K562 (cell line): Measurements from ENCODE around the gene OR6K2. TPM values are rescaled to one million over a fixed set of nuclear protein-coding genes. Genes with fewer than 3 reads are reported as not detected.

Source experiments
- ARHGAP35 ChIP-seq: fragments of 450-650 bp; IDR thresholded peaks from 2 replicates; pipeline ENCODE4 v1.6.1; 2018; ENCODE audit not compliant: partially characterized antibody
- ARID1B ChIP-seq: fragments of 450-650 bp; IDR thresholded peaks from 2 replicates; pipeline ENCODE4 v1.6.1; 2016; ENCODE audit warnings: antibody characterized with exemption, mild to moderate bottlenecking, inconsistent platforms
- FOSL1 ChIP-seq: fragments of 200-800 bp; sonication (Bioruptor generic); conservative IDR thresholded peaks from 2 replicates; pipeline ENCODE4 v1.6.1; 2016; ENCODE audit warnings: missing genetic modification characterization, missing compliant biosample characterization
- HDAC1 ChIP-seq, 2 experiments: fragments of 450-650 bp; IDR thresholded peaks; 2 replicates each; pipeline ENCODE4 v1.6.1; 2016 to 2017; ENCODE audit warnings: inconsistent platforms in 1 of 2, mild to moderate bottlenecking in 1 of 2, moderate library complexity in 1 of 2
- NCOR1 ChIP-seq: fragments of 450-650 bp; IDR thresholded peaks from 2 replicates; pipeline ENCODE4 v1.6.1; 2016; ENCODE audit warnings: mild to moderate bottlenecking, moderate library complexity
- PHF20 ChIP-seq: fragments of 450-650 bp; IDR thresholded peaks from 2 replicates; pipeline ENCODE4 v1.6.1; 2018; ENCODE audit not compliant: partially characterized antibody
- POLR2AphosphoS5 ChIP-seq: IDR thresholded peaks from 2 replicates; pipeline ENCODE4 v1.6.1; 2011; ENCODE audit warnings: mild to moderate bottlenecking, low read depth, low read length, moderate library complexity; ENCODE audit not compliant: control insufficient read depth, insufficient read depth
- RCOR1 ChIP-seq, 2 experiments: IDR thresholded peaks; 2 replicates each; pipeline ENCODE4 v1.6.1; 2012; ENCODE audit warnings: low read depth in 2 of 2, low read length in 2 of 2, borderline replicate concordance in 1 of 2, improper control_type of control experiment in 1 of 2
- SMAD2 ChIP-seq: fragments of 150-350 bp; IDR thresholded peaks from 2 replicates; pipeline ENCODE4 v1.6.1; 2014; ENCODE audit warnings: low read depth, mild to moderate bottlenecking, low read length
- SOX6 ChIP-seq: fragments of 450-650 bp; IDR thresholded peaks from 2 replicates; pipeline ENCODE4 v1.6.1; 2014; ENCODE audit warnings: mild to moderate bottlenecking
- STAT5A ChIP-seq: IDR thresholded peaks from 2 replicates; pipeline ENCODE4 v1.6.1; 2012; ENCODE audit warnings: low read length, inconsistent platforms, borderline replicate concordance
- SUPT5H ChIP-seq: fragments of 450-650 bp; IDR thresholded peaks from 2 replicates; pipeline ENCODE4 v1.6.1; 2016
- TCF3 ChIP-seq: sonication (generic); formaldehyde crosslinking; IDR thresholded peaks from 2 replicates; pipeline ENCODE4 v1.4.0; 2020; ENCODE audit warnings: mild to moderate bottlenecking, missing genetic modification reagents
- TEAD1 ChIP-seq, 2 experiments: fragments of 450-650 bp in 1 of 2; sonication (generic) in 1 of 2; formaldehyde crosslinking; IDR thresholded peaks; 2 replicates each; pipeline versions ENCODE4 v1.4.0 to v1.8.0; 2020 to 2022; ENCODE audit warnings: mild to moderate bottlenecking in 2 of 2, missing genetic modification reagents in 1 of 2
- ZNF766 ChIP-seq: fragments of 200-800 bp; sonication (Bioruptor generic); conservative IDR thresholded peaks from 2 replicates; pipeline ENCODE4 v1.6.1; 2016; ENCODE audit warnings: missing genetic modification characterization, missing compliant biosample characterization
- polyA plus RNA-seq, 8 experiments: library from polyadenylated mRNA; depleted of rRNA in 4 of 8; stranded (reverse) in 5 of 8; unstranded in 3 of 8; fragments of >200 nt; fragmentation: Nextera tagmentation in 2 of 8; fragmentation: Illumina TruSeq in 1 of 8; extraction: Ambion mirVana in 2 of 8; extraction: Trizol in 1 of 8; gene quantifications; 2 replicates each; pipeline versions ENCODE4 v1.2.1 to v1.2.3, GENCODE V29; 2011 to 2014; ENCODE audit warnings: inconsistent platforms in 1 of 8, missing spikeins in 1 of 8
- total RNA-seq, 7 experiments: library from RNA; depleted of rRNA in 6 of 7; stranded (reverse); fragments of >200 nt in 6 of 7; fragmentation: Illumina TruSeq in 2 of 7; extraction: Trizol in 2 of 7; gene quantifications; 2 replicates each; pipeline versions ENCODE4 v1.2.1 to v1.2.3, GENCODE V29; 2011 to 2021; ENCODE audit warnings: low replicate concordance in 1 of 7
- TF ChIP-seq, protein P1 (sequence below): sonication (generic); formaldehyde crosslinking; IDR thresholded peaks from 2 replicates; pipeline ENCODE4 v1.8.0; 2022; ENCODE audit warnings: mild to moderate bottlenecking, missing genetic modification reagents
- TF ChIP-seq, protein P2 (sequence below): fragments of 250-450 bp; sonication (Bioruptor Pico); IDR thresholded peaks from 2 replicates; pipeline ENCODE4 v1.5.0; 2021; ENCODE audit warnings: mild to moderate bottlenecking, moderate library complexity
- TF ChIP-seq, protein P3 (sequence below): fragments of 250-450 bp; sonication (Bioruptor Pico); IDR thresholded peaks from 2 replicates; pipeline ENCODE4 v1.4.0; 2020; ENCODE audit warnings: mild to moderate bottlenecking
- TF ChIP-seq, protein P4 (sequence below): fragments of 250-450 bp; sonication (Bioruptor Pico); IDR thresholded peaks from 2 replicates; pipeline ENCODE4 v1.8.0; 2021; ENCODE audit warnings: mild to moderate bottlenecking, moderate library complexity

OR6K2 gene
- total and polyA plus RNA-seq, 9 of the 15 experiments (the other 6 are each of a cell fraction or from before 2014, with no cell fraction given), result not detected

DNA sequence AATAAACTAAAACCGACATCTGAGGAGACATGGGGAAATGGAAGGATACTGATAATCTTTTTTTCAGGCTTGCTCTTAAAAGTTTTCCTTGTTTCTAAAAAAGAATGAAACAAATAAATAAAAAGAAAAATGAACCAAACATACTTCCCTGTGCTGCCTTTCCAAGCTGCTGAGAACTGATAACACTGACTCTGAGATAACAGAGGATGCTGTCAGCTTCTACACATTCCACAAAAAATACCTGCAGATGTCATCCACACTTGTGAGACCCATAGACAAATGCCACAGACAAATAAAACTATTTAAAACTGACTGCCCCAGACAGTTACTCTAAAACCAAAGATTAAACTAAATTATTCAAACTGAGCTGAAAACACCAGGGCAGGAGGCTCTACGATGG is 32.1 kb upstream of the OR6K2 start (continued):
- TF ChIP-seq HDAC1 (IDR thresholded peaks at IDR 0.05), result peak in 1 of 2 experiments; percentile 26; a peak in 1 of 4 replicates
- no peak for TF ChIP-seq SUPT5H
- no peak for TF ChIP-seq ARHGAP35
- TF ChIP-seq TEAD1 (CRISPR knock-in tag; IDR thresholded peaks at IDR 0.05), result peak in 1 of 2 experiments; percentile 77; a peak in 2 of 4 replicates
- TF ChIP-seq RCOR1 (IDR thresholded peaks at IDR 0.05; ENCODE audit: borderline replicate concordance in 1 of 2, low read depth in 2 of 2, low read length in 2 of 2), result peak in 1 of 2 experiments; percentile 88; a peak in 1 of 4 replicates
- TF ChIP-seq, protein P1, sequence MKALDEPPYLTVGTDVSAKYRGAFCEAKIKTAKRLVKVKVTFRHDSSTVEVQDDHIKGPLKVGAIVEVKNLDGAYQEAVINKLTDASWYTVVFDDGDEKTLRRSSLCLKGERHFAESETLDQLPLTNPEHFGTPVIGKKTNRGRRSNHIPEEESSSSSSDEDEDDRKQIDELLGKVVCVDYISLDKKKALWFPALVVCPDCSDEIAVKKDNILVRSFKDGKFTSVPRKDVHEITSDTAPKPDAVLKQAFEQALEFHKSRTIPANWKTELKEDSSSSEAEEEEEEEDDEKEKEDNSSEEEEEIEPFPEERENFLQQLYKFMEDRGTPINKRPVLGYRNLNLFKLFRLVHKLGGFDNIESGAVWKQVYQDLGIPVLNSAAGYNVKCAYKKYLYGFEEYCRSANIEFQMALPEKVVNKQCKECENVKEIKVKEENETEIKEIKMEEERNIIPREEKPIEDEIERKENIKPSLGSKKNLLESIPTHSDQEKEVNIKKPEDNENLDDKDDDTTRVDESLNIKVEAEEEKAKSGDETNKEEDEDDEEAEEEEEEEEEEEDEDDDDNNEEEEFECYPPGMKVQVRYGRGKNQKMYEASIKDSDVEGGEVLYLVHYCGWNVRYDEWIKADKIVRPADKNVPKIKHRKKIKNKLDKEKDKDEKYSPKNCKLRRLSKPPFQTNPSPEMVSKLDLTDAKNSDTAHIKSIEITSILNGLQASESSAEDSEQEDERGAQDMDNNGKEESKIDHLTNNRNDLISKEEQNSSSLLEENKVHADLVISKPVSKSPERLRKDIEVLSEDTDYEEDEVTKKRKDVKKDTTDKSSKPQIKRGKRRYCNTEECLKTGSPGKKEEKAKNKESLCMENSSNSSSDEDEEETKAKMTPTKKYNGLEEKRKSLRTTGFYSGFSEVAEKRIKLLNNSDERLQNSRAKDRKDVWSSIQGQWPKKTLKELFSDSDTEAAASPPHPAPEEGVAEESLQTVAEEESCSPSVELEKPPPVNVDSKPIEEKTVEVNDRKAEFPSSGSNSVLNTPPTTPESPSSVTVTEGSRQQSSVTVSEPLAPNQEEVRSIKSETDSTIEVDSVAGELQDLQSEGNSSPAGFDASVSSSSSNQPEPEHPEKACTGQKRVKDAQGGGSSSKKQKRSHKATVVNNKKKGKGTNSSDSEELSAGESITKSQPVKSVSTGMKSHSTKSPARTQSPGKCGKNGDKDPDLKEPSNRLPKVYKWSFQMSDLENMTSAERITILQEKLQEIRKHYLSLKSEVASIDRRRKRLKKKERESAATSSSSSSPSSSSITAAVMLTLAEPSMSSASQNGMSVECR, result no peak
- peak; percentile 94 for TF ChIP-seq ARID1B
- 0 out of 2 replicates have a peak, but pooled peaks have one; percentile 19 for TF ChIP-seq FOSL1 (tag)
- TF ChIP-seq, protein P2, sequence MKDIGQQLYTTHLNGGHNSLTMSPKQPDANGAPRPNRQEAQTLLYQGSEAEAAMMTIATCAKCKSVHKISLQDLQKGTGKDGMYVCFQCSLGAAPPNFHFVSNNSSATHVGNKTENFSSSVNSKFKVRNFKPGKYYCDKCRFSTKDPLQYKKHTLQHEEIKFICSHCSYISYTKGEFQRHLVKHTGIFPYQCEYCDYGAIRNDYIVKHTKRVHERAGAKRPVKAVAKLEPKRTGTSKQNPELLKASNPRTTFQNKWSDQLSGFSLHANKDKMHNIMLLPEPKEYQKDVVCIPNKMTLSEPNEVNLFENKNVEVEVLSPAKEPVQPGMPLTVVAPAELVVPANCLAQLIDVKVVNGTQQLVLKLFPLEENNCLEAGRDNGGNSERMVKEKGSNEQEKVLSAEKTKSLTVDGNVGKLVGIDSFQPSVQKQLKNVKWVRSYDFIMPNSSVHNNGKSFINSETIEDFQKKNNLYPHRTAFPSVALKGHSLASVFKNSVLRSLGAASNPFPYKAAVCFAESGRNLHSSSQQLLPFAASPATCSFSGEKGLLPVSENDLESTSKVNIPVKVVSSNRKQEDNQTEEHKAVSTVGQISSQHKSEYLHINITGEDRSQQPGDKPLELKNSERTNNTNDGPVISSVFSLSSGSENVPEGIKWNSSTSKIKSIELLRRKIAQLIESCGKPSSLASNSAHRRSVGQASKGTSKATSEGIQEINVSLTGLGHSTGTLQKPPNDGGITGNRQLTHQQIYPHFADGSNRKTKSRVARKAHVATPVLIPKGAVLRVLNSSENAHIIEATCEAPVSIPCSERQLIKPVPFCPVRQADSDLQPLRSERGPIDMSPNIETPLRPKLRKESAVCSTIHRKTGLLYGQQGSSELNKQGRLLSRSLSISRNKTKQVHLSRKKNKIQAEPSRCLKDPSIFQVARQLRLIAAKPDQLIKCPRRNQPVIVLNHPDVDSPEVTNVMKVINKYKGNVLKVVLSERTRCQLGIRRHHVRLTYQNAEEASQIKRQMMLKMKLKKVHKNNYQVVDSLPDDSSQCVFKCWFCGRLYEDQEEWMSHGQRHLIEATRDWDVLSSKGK (CRISPR knock-in tag), result no peak
- TF ChIP-seq SMAD2, result no peak
- TF ChIP-seq, protein P3, sequence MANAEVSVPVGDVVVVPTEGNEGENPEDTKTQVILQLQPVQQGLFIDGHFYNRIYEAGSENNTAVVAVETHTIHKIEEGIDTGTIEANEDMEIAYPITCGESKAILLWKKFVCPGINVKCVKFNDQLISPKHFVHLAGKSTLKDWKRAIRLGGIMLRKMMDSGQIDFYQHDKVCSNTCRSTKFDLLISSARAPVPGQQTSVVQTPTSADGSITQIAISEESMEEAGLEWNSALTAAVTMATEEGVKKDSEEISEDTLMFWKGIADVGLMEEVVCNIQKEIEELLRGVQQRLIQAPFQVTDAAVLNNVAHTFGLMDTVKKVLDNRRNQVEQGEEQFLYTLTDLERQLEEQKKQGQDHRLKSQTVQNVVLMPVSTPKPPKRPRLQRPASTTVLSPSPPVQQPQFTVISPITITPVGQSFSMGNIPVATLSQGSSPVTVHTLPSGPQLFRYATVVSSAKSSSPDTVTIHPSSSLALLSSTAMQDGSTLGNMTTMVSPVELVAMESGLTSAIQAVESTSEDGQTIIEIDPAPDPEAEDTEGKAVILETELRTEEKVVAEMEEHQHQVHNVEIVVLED (CRISPR knock-in tag), result no peak
- TF ChIP-seq, protein P4, sequence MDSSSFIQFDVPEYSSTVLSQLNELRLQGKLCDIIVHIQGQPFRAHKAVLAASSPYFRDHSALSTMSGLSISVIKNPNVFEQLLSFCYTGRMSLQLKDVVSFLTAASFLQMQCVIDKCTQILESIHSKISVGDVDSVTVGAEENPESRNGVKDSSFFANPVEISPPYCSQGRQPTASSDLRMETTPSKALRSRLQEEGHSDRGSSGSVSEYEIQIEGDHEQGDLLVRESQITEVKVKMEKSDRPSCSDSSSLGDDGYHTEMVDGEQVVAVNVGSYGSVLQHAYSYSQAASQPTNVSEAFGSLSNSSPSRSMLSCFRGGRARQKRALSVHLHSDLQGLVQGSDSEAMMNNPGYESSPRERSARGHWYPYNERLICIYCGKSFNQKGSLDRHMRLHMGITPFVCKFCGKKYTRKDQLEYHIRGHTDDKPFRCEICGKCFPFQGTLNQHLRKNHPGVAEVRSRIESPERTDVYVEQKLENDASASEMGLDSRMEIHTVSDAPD (CRISPR knock-in tag), result no peak
- peak; percentile 59 for TF ChIP-seq NCOR1
- TF ChIP-seq STAT5A, result peak; percentile 37; the same call in 1 of the 2 replicates
- no peak for TF ChIP-seq ZNF766 (CRISPR knock-in tag)
- no peak for TF ChIP-seq PHF20
- peak; percentile 51; the same call in 1 of the 2 replicates for TF ChIP-seq SOX6
- peak; percentile 73 for TF ChIP-seq TCF3 (CRISPR knock-in tag)
- peak; percentile 47; the same call in 1 of the 2 replicates for TF ChIP-seq POLR2AphosphoS5
